Esophagus muscularis mucosa (tissue), 3 donors: ENCODE measurements around the gene MKKS.

Experiments
- POLR2A ChIP-seq: fragments of 450-650 bp; IDR thresholded peaks from one replicate; pipeline ENCODE4 v1.6.1; 2017; ENCODE audit warnings: antibody characterized with exemption, moderate library complexity, mild to moderate bottlenecking, low read depth
- TF ChIP-seq, protein P1 (sequence below), 3 experiments: fragments of 200-600 bp in 2 of 3; fragments of 450-650 bp in 1 of 3; sonication (generic) in 2 of 3; IDR thresholded peaks; one replicate each; pipeline ENCODE4 v1.5.1; 2017 to 2019; ENCODE audit warnings: antibody characterized with exemption in 3 of 3, mild to moderate bottlenecking in 2 of 3, moderate library complexity in 1 of 3

- TF ChIP-seq POLR2A = no peak
- TF ChIP-seq, protein P1, sequence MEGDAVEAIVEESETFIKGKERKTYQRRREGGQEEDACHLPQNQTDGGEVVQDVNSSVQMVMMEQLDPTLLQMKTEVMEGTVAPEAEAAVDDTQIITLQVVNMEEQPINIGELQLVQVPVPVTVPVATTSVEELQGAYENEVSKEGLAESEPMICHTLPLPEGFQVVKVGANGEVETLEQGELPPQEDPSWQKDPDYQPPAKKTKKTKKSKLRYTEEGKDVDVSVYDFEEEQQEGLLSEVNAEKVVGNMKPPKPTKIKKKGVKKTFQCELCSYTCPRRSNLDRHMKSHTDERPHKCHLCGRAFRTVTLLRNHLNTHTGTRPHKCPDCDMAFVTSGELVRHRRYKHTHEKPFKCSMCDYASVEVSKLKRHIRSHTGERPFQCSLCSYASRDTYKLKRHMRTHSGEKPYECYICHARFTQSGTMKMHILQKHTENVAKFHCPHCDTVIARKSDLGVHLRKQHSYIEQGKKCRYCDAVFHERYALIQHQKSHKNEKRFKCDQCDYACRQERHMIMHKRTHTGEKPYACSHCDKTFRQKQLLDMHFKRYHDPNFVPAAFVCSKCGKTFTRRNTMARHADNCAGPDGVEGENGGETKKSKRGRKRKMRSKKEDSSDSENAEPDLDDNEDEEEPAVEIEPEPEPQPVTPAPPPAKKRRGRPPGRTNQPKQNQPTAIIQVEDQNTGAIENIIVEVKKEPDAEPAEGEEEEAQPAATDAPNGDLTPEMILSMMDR (IDR thresholded peaks at IDR 0.05) = no peak
Measured at GRCh38 chr20:10438217-10438616, 4.2 kb upstream of the MKKS start.
